GM21526 (cell line): ENCODE results near the gene ABHD12B.
"Not testable (repeated sequence)": the region's sequence is repeated elsewhere in the genome, so short reads cannot be mapped to it uniquely, and the experiment has no call there.

Source experiments
- ATAC-seq: cut with Tn5 transposase; IDR thresholded peaks from one replicate; pipeline ENCODE4 v1.9.1; 2021; ENCODE audit warnings: moderate library complexity; ENCODE audit not compliant: unreplicated experiment, low FRiP score

Gene ABHD12B

DNA sequence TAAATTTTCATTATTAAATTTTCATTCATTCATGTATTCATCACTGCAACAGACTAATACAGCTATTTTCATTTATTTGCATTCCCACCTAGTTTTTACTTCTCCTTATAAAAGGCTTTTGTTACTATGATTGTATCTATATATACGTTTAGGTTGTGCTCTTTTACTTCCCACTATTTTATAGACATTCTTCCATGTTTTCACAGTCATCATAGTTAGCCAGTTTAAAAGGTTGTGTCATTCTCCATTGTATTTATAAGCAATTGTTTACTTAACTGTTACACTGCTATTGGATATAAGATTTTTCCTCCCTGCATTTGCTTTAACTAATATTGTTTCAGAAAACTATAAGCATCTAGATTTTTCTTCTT is 12.0 kb downstream of the ABHD12B start:
- no peak for ATAC-seq

DNA sequence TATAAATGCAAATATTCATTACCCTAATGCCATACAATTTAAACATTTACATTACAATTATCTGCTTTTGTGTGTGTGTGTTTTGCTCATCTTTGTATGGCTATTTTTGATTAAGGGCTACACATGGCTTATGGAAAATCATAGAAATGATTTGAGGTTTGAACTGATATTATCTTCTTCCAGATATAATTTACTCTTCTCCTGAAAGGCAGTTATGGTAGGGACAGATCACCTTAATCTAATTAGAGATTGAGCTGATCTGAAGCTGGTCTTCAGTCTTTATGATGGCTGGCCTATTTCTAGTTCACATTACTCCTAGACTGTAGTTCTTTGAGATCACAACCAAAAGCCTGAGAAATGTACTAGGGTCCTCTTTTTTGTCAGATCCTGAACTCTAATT is 15.6 kb downstream of the ABHD12B start:
- no peak for ATAC-seq

DNA sequence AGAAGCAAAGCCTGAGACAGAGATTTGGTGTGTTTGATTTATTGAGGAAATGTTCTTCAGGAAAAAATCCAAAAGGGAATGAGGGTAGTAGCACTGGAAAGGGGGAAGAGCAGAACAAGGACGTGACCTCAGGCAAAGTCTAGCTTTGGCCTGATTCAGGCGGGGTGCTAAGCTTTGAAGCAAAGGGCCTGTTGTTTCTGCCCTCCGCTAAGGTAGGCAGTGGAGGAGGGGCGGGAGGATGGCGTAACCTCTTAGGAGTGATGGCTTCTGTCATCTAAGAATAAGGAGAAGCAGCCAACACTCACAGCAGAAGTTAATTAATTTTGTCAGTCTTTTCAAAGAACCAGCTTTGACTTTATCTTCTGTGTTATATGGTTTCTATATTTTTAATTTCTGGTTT is 20.4 kb downstream of the ABHD12B start:
- no peak for ATAC-seq

DNA sequence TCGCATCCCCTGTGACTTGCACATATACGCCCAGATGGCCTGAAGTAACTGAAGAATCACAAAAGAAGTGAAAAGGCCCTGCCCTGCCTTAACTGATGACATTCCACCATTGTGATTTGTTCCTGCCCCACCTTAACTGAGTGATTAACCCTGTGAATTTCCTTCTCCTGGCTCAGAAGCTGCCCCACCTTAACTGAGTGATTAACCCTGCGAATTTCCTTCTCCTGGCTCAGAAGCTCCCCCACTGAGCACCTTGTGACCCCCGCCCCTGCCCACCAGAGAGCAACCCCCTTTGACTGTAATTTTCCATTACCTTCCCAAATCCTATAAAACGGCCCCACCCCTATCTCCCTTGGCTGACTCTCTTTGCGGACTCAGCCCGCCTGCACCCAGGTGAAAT is 24.6 kb downstream of the ABHD12B start:
- not testable (repeated sequence) for ATAC-seq

DNA sequence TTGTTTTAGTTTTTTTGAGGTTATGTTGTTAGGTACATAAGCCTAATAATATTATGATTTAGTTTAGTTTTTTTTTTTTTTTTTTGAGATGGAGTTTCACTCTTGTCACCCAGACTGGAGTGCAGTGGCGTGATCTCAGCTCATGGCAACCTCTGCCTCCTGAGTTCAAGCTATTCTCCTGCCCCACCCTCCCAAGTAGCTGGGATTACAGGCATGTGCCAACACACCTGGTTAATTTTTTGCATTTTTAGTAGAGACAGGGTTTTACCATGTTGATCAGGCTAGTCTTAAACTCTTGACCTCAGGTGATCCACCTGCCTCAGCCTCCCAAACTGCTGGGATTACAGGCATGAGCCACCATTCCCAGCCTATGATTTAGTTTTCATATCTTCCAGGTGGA is 25.2 kb downstream of the ABHD12B start:
- ATAC-seq = not testable (repeated sequence)

DNA sequence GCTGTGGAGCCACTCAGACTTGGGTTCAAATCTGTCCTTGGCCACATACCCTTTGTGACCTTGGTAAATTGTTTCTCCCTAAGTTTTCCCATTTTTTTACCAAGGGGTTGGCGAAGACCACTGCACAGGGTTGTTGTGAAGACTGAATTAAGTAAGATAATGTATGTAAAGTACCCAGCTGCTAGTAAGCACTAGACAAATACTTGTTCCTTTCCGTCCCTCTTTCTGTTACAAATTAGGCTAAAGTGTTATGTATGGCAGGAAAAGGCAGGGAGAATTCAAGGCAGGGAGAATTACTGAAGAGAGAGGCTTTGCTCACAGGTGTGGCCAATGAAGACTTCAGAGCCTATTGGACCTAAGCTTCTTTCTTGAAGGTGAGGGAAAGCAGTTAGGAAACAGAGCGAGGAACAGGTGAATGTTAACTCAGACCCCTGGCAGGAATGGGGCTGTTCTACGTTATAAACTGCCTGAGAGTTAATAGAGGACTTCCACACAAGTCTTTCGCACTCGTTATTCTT is 25.9 kb downstream of the ABHD12B start:
- ATAC-seq = no peak

DNA sequence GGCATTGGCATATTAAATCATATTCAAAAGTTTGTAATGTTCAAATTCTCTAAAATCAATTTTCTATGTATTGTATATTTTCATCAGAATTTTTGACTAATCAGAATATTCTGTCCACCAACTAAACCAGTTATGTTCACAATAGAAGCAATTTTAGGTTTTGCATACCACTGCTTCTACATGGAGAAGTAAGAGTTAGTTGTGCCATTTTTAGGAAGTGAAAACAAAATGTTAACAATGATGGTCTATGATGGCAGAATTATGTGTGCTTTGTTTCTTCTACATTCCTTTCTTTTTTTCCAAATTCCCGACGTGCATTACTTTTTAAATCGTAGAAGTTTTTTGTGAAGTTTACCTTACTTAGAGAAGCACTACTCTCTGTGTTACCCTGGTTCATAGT is 29.5 kb downstream of the ABHD12B start:
- no peak for ATAC-seq

DNA sequence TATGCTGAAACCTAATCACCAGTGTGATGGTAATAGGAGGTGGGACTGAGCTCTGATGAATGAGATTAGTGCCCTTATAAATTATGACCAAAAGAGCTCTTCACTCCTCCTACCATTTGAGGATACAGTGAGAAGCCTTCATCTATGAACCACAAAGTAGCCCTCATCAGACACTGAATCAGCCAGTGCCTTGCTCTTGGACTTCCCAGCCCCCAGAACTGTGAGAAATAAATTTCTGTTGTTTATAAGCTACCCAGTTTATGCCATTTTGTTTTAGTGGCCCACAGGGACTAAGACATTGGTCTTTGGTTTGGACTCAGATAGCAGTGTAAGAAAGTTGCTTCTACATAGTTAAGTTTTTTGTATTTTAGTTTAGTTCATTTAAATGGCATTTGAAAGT is 32.9 kb downstream of the ABHD12B start:
- no peak for ATAC-seq

DNA sequence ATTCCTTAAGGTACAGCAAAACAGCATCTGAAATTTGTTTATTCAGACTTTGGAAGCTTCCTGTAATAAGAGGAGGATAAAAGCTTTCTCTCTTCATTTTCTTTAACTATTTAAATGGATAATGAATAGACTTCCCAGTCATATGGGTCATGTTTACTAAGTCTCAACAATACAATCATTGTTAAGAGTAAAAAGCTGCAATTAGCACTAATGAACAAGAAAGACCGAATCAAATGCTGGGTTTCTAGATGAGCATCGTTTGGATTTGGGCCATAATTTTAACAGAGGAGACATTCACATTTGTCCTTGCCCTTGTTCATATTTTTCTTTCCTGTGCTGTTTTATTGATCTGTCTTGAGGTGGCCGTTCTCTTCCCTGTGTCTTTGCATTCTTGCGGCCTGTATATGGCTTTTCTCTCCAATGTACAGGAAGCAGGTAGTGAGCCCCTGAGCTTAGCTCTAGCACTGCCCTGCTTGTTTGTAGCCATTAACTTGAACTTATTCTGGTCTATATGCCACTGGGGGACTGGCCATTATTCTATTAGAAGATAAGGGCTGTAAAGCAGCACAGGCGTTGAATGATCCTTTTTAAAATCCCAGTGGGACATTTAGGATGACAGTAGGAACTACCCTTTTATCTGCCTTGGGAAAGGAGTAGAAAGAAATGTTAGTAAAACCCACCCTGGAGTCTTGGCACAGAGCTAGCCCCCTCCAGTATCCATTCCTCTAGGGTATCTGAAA is 34.6 kb downstream of the ABHD12B start:
- ATAC-seq = no peak

DNA sequence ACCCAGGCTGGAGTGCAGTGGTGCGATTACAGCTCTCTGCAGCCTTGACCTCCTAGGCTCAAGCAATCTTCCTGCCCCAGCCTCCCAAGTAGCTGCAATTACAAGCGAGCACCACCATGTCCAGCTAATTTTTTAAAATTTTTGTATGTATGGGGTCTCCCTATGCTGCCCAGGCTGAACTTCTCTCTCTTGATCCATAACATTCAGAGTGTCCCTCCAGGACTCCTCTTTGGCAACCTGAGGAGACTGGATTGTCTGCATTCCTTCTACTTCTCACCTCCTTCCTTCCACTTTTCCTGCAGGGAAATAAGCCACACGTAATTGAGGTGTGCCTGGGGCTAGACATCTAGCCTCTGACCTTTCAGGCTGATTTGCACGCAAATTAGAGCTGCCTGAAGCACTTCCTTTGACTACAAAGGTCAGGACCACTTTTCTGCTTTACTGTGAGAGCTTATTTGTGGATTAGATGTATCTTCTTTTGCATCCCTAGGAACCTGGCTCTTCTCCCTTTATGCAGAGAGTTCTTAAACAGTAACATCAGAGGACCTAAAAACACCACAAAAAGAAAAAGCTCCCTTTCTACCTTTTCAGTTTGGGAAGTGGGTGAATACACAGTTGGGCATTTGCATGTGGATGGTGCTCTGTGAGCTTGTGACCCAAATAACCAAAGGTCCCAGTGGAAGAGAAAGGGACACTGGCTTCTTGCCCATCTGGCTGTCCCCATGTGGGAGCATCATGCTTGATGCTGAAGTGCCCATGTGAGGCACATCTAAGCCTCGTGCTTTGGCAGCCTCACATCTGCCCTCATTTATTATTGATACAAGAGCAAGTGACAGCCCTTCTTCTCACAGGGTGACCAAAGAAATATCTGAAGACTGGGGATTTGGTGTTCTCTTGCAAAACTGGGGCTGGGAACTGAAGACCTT is 38.9 kb downstream of the ABHD12B start:
- ATAC-seq = no peak

DNA sequence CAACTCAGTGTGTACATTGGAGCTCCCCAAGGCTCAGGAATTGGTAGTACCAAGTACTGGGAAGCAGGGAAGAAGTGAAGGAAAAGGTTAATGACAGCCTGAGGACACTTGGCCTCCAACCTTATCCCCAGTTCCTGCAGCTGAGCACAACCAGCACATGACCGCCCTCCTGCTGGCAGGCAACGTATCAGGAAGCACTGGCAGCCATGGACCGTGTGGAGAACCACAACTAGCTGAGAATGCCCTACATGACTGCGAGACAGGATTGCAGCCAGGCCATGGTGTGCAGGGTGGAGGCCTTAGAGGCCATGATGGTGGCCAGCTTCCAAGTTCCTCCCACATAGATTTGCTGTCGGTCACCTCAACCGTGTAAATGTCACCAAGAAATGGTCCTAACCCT is 45.6 kb downstream of the ABHD12B start:
- no peak for ATAC-seq

DNA sequence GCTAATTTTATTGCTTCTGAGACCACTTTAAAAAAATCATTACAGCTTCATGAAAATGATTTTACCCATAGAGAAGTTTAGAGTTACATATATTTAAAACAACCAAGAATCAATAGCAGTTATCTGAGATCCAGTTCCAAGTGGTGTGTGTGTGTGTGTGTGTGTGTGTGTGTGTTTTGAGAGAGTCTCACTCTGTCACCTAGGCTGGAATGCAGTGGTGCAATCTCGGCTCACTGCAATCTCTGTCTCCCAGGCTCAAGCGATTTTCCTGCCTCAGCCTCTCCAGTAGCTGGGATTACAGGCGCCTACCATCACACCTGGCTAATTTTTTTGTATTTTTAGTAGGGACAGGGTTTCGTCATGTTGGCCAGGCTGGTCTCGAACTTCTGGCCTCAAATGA is 47.7 kb downstream of the ABHD12B start:
- ATAC-seq = not testable (repeated sequence)

DNA sequence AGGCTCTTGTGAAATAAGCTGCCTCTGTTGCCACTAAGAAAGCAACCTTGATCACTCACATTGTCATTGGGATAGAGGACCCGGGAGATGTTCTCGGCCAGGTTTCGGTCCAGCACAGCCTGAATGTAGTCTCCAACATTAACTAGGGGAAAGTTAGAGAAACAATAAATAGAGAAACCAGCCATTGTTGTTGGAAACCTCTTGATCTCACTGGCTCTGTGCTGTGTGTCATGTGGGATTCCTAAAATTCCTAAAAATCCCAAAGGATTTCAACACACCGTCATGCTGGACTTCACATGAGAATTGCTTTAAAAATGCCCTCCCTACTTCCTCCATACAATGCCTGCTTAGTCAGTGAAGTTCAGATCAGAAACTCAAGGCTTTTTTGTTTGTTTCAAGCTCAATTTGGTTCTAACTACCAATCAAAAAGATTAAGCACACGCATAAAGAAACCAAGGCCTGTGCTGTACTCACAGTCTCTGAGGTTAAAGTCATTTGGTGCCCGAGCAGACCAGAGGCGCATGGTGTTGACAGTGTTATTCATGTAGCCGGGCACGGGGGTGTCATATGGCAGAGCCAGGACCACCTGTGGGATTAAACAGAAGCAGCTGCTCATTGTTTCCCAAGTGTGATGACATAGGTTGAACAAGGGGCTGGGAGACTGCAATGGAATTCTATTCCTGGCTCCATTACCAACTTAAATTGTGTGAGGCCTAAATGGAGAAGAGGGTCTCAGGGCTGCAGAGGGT is 48.8 kb downstream of the ABHD12B start:
- no peak for ATAC-seq

DNA sequence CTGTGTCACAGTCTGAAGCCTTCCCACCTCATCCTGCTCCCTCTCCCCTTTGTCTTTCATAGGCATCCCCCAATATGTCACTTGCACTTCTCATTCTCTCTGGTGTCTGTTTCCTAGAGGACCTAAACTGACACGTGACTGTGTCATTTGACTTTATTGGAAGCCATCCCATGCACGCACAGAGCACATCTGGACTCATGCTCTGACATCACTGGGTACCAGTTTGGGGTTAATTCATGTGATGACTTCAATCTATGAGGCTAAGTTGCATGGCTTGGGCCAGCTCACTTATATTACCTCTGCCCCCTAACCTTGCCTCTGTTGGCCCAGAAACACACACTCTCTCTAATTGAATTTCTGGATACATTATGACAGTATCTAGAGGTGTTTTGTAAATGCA is 51.0 kb downstream of the ABHD12B start:
- no peak for ATAC-seq

DNA sequence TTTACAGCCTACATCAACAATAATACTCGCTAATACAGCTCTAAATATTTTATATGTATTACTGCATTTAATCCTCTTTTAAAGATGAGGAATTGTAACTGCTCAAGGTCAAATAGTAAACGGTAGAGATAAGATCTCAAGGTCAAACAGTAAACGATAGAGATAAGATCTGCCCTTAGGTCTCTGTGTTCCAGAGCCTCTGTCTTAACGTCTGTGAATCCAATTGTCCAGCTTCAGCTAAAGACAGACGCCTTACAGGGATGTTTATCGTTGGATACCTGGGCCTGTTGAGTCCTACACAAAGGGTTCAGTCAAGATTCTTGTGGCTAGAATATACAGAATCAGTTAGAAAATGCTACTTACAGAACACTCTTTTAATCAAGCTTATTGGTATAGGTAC is 52.4 kb downstream of the ABHD12B start:
- ATAC-seq = no peak

DNA sequence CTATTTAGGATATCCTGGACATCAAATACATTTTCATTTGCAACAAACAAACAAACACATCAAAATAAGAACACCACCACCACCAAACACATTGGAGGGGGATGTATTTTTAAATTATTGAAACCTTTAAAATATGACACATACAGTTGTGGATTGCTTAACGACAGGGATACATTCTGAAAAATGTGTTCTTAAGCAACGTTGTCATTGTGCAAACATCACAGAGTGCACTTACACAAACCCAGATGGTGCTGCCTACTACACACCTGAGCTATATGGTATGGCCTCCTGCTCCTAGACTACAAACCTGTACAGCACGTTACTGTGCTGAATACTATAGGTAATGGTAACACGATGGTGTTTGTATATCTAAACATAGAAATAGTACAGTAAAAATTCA is 53.0 kb downstream of the ABHD12B start:
- no peak for ATAC-seq

DNA sequence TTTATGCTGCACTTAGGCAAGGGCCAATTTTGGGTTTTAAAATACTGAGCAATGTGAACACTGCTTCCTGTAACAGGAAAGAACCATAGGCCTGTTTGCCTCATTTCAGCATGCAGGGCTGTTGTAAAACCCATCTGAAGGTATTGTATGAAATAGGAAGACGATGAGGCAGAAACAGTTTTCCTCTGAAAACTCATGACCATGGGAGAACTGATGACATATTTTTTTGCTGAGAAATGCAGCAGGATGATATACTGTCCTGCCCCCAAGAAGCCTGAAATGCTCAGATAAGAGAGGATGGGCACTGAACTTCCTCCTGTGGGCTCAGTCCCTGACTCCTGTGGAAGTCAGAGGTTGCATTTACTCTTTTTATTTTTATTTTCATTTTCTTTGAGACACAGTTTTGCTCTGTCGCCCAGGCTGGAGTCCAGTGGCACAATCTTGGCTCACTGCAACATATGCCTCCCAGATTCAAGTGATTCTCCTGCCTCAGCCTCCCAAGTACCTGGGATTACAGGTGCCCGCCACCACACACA is 55.1 kb downstream of the ABHD12B start:
- ATAC-seq = no peak

DNA sequence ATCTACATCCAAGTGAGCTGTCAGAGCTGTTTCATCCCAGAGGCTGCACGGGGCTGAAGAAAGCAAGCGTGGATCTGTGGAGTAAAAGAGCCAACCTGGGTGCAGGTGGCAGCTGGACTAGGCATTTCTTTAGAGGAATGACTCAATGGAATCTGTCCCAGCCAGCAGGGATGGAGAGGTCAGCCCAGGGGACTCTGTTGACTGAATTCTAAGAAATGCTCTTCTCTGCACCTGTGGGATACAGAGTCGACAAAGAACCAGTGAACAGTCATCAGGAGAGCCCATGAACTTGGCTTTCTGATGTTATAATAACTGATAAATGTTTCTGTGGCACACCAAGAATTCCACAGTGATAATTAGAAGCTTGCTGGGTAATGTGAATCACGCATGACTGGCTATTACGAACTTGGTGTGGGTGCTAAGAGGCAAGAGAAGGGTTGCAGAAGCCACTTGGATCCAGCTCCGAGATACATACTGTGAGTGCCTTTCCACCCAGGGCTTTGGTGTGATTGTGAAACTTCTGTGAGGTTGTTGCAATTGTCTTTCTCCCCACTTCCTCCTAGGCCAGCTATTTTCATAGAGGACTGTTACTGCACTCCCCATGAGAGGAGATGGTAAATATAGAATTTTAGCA is 56.3 kb downstream of the ABHD12B start:
- no peak for ATAC-seq

DNA sequence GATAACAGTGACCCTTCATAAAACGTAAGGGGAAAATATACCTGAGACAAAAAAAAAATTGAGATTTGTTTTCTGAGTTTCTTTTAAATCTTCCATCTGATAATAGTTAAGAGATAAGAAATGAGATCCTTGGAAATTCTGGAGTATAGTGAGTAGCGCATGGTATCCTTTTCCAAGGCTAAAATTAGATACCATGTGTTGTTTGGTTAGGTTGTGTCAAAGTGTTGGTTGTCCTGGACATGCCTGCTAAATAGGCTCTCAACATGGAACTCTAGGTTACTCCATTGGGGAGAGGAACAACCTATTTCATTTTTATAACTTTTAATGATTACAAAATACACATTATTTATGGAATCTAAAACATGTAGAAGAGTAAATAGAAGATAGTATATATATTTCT is 57.7 kb downstream of the ABHD12B start:
- ATAC-seq = no peak

DNA sequence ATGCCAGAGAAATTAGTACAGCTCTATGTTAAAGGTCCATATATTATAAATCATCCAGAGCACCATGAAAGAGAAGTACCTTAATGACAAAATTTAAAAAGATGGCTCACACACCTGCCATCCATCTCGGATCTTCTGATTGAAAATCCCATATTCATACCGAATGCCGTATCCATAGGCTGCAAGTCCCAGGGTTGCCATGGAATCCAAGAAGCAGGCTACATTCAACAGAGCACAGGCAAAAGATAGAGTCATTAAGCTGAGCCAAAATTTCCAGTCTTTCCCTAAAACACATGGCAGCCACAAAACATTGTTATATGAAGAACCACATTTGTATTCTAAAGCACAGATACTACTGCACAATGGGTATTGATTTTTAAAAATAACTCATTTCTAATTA is 59.7 kb downstream of the ABHD12B start:
- ATAC-seq = no peak
